Ramos (cell line): ENCODE data around the gene RPS6KA5.
"Not testable (repeated sequence)": the region's sequence is repeated elsewhere in the genome, so short reads cannot be mapped to it uniquely, and the experiment has no call there.

ENCODE experiments used
- in situ Hi-C: fragments of 300-500 bp; cut with MboI; formaldehyde crosslinking; loops from one replicate; pipeline ENCODE4 v1.14.3; 2022; ENCODE audit warnings: low sequenced_read_pairs; ENCODE audit not compliant: unreplicated experiment

Gene RPS6KA5

DNA sequence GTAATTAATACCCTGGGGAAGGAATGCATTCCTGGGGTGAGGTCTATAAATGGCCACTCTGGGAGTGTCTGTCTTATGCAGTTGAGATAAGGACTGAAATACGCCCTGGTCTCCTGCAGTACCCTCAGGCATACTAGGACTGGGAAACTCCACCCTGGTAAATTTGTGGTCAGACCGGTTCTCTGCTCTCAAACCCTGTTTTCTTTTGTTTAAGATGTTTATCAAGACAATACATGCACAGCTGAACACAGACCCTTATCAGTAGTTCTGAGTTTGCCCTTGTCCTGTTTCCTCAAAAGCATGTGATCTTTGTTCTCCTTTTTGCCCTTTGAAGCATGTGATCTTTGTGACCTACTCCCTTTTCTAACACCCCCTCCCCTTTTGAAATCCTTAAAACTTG lies 106.8 kb downstream of the RPS6KA5 start:
- in situ Hi-C loops: not testable (repeated sequence)

DNA sequence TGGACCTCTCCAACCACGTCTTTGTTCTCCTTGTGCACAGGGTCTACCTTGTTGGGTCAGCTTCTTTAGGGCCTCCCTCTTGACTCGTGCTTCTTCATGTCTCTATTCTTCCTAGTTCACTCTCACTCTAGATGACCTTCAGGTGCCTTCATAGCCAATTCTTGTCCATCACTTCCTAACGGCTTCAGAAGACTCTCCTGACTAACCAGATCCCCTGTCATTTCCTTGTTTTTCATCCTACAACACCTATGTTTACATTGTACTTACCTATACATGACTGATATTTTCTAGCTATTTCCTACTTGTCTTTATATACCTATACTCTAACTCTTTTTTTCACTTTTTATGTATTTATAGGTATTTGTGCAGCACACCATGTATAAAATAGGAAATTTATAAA lies 117.1 kb downstream of the RPS6KA5 start:
- in situ Hi-C loops: no loop called here

DNA sequence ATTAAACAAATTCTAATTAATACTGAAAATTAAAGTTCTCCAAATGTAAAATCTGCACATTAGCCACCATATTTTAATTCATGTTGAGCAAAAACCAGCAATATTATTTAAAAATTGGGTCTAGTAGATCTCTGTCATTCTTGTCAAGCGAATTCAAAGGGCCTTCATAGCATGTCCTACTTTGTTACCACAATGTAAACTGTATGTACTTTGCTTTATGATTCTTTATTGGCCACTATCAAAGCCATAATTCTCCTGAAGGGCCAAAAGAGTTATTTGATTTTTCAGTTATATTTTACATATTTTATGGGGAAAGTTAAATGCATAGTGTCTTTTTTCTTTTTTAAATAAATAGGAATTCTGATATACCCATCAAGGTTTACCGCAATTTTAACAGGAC lies 117.9 kb downstream of the RPS6KA5 start:
- in situ Hi-C loops: no loop called here

DNA sequence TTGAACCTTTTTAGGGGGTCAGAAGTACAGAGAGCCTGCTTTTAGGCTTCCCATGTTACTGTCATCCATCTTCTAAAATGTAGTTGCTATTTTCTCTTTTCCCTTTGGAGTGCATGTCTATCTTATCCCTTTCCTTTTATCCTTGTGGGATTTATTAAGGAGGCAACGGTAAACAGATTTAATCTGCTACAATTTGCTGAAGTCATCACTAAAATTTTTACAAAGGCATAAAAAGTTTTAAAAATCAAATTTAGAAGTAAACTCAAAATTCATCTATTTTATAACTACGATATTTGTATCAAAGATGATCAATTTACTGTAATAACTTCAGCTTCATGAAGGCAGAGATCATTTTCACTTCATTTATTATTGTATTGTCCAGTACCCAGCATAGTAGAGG lies 118.7 kb downstream of the RPS6KA5 start:
- in situ Hi-C loops: no loop called here

DNA sequence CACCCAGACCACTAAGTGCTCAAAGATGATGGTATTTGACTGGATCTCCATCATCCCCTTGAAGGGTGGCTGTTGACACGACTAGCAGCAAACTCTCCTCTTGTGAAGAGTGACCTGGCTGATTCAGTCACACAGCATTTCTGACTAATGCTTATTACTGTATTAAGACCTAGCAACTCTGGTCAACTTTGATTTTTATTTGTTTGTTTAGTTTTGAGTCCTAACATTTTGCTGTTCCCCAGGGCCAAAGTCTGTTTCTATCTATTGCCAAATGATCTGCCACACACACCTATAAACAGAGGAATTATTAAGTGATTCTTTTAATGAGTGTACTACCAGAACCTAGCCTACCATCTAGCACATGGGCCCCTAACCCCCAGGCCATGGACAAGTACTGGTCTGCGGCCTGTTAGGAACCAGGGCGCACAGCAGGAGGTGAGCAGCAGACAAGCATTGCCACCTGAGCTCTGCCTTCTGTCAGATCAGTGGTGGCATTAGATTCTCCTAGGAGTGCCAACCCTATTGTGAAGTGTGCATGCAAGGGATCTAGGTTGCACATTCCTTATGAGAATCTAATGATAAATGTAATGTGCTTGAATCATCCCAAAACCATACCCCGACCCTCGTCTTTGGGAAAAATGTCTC lies 120.0 kb downstream of the RPS6KA5 start:
- in situ Hi-C loops: no loop called here

DNA sequence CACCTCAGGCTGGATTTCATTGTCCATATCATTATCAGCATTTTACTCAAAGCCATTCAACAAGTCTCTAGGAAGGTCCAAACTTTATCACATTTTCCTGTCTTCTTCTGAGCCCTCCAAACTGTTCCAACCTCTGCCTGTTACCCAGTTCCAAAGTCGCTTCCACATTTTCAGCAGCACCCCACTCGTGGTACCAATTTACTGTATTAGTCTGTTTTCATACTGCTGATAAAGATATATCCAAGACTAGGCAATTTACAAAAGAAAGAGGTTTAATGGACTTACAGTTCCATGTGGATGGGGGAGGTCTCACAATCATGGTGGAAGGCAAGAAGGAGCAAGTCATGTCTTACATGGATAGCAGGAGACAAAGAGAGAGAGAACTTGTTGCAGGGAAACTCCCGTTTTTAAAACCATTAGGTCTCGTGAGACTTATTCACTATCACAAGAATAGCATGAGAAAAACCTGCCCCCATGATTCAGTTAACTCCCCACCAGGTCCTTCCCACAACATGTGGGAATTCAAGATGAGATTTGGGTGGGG lies 121.1 kb downstream of the RPS6KA5 start:
- in situ Hi-C loops: not testable (repeated sequence)

DNA sequence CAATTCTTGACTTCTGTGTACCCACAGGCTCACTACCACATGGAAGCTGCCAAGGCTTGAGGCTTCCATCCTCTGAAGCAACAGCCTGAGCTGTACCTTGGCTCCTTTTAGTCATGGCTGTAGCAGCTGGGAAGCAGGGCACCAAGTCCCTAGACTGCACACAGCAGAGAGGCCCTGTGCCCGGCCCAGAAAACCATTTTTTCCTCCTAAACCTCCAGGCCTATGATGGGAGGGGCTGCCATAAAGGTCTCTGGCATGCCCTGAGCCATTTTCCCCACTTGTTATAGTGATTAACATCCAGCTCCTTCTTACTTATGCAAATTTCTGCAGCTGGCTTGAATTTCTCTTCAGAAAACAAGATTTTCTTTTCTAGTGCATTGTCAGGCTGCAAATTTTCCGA lies 121.8 kb downstream of the RPS6KA5 start:
- in situ Hi-C loops: no loop called here

DNA sequence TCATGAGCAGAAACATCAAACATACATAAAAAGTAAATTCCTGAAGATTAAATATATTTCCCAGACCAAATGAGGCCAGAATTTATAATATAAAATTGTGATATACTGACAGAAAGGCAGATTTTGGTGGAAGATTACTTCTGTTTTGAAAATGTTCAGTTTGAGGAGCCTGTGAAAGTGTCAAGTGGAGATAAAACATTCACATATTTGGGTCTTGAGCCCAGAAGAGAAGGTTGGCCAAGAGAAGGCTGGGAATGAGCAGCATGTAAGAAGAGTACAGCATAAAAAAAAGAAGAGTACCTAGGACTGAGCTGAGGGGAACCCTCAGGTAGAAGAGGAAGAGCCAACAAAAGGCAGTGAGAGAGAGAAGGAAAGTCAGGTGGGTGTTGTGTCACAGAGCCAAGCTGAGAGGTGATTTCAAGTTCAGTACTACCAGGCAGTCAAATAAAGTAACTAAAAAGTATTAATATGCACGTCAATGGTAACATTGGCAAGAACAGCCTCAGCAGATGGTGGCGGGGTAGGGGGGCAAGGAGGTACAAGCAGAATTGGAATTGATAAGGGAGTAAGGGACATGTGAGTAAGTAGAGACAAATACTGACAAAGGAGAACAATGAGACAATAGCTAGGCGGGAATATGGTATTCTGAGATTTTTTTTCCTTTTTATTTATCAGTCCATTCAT lies 123.5 kb downstream of the RPS6KA5 start:
- in situ Hi-C loops: no loop called here

DNA sequence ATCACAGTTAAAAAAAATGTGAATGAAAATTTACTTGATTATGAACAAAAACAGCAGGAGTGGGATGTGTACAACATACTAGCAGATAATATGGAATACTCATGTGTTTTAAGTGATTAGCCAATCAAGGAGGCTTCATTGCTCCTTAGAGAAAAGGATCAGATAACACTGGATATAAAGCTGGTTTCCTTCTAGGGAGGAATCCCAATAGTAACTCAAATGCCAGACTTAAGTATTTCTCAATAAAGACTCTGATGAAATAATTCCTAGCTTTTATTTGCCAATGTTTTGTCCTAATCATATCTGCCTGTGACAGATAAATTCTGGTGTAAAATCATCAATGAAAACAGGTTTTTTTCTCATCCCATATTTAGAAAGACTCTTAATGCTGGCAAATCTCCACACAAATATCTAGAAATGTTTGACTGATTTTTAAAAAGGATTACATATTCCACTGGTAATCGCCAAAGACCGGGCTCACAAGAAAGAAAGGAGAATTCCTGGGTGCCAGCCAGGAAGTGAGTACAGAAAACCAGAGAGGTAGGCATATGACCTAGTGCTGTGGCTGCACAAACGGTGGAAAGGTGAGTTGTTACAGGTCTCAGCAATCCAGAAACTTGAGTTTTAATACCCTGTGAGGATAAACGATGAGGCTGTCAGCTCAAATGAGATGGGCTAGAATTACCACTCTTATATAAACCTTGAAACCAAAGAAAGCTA lies 135.7 kb downstream of the RPS6KA5 start:
- in situ Hi-C loops: loop anchor here (25.0 kb wide), 1 partner anchor 513 kb away; no protein-coding TSS in a partner anchor

DNA sequence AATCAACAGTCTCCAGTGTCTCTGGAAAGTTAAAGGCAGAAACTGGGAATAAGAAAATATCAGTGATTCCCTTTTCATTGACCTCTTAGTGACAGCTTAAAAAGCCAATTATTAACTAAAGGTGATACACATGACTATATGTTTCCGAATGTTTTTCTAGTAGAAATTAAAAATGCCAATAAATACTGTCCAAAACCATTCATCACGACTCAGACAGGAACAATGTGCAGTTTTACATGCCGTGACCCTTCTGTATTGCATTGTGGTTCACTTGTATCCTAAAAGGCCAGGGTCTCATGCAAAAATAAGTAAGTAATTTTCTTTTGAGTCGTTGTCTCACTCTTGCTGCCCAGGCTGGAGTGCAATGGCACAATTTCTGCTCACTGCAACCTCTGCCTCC lies 138.3 kb downstream of the RPS6KA5 start:
- in situ Hi-C loops: loop anchor here (25.0 kb wide), 1 partner anchor 515 kb away; no protein-coding TSS in a partner anchor

DNA sequence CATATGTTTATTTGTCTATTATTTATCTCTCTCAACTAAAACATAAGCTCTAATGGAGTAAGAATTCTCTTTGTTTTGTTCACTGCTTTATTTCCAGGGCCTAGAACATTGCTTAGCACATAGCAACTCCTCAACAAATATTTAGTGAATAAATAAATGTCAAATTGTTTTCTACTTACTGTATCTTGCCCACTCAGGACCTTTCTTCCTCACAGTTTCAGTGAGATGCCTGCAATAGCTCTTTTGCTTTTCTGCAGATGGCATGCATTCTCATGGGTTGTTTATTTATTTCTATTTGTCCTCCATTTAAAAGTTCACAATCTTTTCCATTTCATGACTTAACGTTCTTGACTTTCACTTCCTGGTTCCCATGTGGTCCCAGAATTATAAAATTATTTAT lies 149.3 kb downstream of the RPS6KA5 start:
- in situ Hi-C loops: loop anchor here (25.0 kb wide), 1 partner anchor 526 kb away; no protein-coding TSS in a partner anchor

DNA sequence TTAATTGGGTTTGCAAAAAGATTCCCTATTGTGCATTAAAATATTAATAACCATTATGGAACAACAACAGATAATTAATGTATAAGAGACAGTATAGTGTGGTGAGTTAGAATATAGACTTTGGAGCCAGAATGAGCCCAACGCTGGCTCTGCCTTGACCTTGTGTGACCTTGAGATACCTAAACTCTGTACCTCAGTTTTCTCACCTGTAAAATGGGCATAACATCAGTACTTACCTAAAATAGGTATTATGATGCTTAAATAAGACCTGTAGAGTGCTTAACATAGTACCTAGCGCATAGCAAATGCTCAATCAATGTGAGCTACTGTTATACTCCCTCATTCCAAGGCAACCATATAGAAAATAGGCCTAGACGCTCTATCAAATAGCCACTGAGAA lies 153.3 kb downstream of the RPS6KA5 start:
- in situ Hi-C loops: loop anchor here (25.0 kb wide), 1 partner anchor 530 kb away; no protein-coding TSS in a partner anchor

DNA sequence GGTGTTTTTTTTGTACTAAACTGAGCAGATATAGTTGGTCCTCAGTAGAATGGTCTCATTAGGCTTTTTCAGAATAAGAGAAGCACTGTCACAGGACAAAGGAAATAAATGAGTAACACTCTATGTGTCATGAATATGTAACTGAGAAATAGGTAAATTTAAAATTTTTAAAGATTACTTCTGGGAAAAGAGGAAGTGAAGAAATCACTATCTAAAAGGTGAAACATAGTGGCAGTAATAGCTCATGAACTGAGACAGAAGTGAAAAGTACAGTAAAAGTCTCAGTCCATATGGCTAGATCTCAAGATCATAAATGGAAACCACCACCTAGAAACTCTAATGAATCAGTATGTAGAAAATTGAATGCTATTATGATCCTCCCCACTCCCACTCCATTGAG lies 154.9 kb downstream of the RPS6KA5 start:
- in situ Hi-C loops: loop anchor here (25.0 kb wide), 1 partner anchor 532 kb away; no protein-coding TSS in a partner anchor

DNA sequence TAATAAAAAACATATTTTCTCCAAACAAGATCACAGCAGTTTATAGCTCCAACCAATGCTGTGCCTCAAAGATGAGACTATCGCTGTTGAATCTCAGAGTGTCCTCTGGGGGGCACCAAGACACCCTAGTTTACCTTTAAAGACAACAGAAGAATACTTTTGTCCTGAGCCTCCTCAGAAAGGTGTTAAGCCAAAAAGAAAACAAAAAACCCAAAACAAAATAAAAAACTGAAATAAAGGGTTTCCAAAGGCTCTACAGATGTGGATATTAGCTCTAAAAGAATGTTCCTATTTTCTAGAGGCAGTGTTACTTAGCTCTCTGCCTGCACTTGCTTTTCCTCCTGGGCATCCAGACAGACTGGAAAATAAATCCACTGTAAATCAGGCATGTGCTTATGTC lies 157.3 kb downstream of the RPS6KA5 start:
- in situ Hi-C loops: loop anchor here (5.0 to 25.0 kb wide), 2 partner anchors 269 to 534 kb away; no protein-coding TSS in a partner anchor

DNA sequence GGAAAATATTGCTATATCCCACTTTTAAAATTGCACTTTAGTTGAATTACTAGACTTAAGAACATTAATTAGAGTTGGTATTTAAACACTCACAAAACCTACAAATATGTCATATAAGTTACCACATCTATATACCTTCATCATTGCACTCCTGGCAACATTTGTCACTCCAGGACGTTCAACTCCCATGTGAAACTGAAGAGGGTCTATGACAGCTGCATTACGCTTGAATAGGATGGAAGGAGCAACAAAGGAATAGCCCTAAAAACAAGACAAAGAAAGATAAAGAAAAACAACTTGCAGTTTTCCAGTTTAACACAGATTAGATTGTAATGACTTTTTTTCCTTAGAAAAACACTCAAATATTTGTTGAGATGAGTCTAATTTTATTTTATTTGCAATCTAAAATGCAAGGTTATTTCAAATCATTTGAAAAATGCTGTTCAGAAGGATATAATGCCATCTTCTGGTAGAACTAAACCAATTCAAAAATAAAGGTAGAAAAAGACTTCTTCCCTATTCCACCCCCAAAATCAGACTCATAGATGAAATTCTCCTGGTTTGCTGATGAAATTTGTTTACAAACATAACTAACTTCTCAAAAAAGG lies 159.9 kb downstream of the RPS6KA5 start:
- in situ Hi-C loops: loop anchor here (5.0 to 25.0 kb wide), 2 partner anchors 272 to 537 kb away; no protein-coding TSS in a partner anchor

DNA sequence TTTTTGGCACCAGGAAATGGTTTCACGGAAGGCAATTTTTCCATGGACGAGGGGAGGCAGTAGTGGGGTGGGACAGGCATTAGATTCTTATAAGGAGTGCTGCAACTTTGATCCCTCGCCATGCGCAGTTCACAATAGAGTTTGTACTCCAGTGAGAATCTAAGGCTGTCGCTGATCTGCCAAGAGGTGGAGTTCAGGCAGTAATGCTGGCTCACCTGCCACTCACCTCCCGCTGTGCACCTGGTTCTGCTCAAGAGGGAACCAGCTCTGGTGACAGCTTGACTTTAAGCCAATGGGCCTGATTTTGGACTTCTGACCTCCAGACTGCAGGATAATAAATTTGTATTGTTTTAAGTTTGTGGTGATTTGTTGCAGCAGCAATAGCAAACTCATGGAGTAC lies 163.4 kb downstream of the RPS6KA5 start:
- in situ Hi-C loops: loop anchor here (5.0 kb wide), 1 partner anchor 390 kb away; no protein-coding TSS in a partner anchor

DNA sequence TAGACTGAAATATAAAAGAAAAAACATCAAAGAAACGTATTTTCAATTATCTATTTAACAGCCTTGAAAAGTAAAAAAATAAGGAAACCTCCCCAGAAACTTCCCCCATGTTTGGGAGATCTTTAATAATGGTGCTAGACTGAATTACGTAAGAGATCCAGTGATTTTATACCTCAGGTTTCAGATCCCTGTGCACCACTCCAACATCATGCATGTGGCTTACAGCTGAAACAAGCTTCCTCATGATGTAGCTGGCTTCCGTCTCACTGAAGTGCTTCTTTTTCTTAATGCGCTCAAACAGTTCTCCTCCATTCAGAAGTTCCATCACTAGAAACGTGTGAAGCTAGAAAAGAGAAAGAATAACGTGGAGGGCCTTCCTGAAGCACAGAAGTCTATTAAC lies 166.2 kb downstream of the RPS6KA5 start:
- in situ Hi-C loops: no loop called here

DNA sequence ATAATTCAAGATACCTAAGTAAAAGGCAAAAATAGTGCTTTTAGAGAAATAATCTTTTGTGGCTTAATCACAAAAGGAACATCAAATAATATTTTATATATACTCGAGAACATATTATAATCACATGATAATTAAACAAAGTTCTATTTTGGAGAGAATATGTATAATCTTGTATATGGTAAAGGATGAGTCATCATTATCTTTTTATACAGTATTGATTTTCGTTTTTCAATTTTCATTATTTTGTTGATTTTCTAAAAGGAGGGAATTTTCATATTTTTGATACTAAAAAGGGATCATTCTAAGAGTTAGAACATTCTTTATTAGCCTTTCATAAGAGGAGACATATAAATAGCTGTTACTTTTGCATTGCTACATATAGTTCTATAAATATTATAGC lies 166.9 kb downstream of the RPS6KA5 start:
- in situ Hi-C loops: no loop called here

DNA sequence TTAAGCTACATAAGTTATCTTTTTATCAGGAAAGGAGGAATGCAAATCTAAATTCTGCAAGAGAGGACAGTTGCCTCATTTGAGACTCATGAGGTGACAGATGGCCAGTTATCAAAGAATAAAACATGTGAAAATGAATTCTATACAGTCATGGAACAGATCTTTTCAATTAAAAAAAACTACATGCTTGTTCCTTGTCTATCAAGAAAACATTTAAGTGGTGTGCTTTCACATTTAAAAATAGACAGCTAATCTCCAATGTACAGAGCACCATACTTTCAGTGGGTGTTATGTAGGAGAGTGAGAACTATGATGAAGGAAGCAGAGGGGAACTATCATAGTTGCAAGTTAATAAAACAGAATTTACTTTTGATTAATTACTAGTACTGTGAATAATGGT lies 167.5 kb downstream of the RPS6KA5 start:
- in situ Hi-C loops: no loop called here

DNA sequence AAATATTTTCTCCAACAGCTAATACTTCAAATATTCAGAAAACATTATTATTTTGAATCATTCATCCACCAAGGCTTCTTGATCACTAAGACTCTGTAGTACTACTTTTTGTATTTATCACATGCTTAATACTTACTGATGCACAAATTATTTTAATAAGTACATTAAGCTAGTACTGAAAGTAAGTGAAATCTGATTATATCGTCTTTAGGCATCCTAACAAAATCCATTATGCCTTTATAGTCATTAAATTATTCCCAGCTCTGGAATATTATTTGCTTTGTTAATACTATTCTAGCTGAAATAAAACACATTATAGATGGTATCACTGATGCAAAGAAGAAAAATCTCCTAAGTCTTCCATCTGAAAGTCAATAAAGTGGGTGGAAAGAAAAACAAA lies 169.1 kb downstream of the RPS6KA5 start:
- in situ Hi-C loops: no loop called here
